Muscle layer of colon (tissue), 2 donors: ENCODE results near the gene RPTOR.
"Not testable (repeated sequence)": the region's sequence is repeated elsewhere in the genome, so short reads cannot be mapped to it uniquely, and the experiment has no call there.

Source experiments
- H3K27ac ChIP-seq: one replicate; pipeline ENCODE4 v1.7.0; 2013; ENCODE audit warnings: low read depth, mild to moderate bottlenecking, low read length, moderate library complexity
- H3K27me3 ChIP-seq, 2 donors: one replicate each; pipeline ENCODE4 v1.7.0; 2013; ENCODE audit warnings: low read length in 2 of 2, mild to moderate bottlenecking in 2 of 2; ENCODE audit not compliant: insufficient read depth in 2 of 2, control insufficient read depth in 1 of 2
- H3K36me3 ChIP-seq: one replicate; pipeline ENCODE4 v1.7.0; 2013; ENCODE audit warnings: mild to moderate bottlenecking, low read length; ENCODE audit not compliant: insufficient read depth
- H3K4me1 ChIP-seq: one replicate; pipeline ENCODE4 v1.7.0; 2013; ENCODE audit warnings: mild to moderate bottlenecking, low read length; ENCODE audit not compliant: insufficient read depth
- H3K4me3 ChIP-seq, 2 donors: one replicate each; pipeline ENCODE4 v1.7.0; 2013; ENCODE audit warnings: low read length in 2 of 2, low read depth in 1 of 2, mild to moderate bottlenecking in 1 of 2, moderate library complexity in 1 of 2
- H3K9ac ChIP-seq: one replicate; pipeline ENCODE4 v1.7.0; 2013; ENCODE audit warnings: low read length
- H3K9me3 ChIP-seq: one replicate; pipeline ENCODE4 v1.7.0; 2013; ENCODE audit warnings: mild to moderate bottlenecking, low read length
- donor health status: abdominal sarcoma.
- donor health status: Adenocarcinoma of cecum.

RPTOR gene

DNA sequence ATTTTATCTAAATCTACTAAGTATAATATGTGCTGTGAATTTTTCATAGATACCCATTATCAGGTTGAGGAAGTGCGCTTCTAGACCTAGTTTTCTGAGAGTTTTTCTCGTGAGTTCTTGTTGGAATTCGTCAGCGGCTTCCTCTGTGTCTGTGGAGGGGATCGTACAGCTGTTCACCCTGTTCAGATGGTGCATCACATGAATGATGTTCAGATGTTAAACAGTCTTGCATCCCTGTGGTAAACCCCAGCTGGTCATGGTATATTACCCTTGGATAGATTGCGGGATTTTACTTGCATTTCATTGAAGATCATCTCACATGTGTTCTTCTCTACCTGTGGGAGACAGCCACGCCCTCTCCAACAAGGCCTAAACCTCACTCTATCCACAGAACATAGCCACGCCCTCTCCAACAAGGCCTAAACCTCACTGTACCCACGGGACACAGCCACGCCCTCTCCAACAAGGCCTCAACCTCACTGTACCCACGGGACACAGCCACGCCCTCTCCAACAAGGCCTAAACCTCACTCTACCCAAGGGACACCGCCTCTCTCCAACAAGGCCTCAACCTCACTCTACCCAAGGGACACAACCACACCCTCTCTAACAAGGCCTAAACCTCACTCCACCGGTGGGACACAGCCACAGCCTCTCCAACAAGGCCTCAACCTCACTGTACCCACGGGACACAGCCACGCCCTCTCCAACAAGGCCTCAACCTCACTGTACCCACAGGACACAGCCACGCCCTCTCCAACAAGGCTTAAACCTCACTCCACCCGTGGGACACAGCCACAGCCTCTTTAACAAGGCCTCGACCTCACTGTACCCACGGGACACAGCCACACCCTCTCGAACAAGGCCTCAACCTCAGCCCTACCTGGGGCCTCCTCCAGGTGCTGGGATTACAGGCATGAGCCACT lies 266.8 kb downstream of the RPTOR start:
- Histone ChIP-seq H3K27me3 (no peaks in the 10 kb centered on the region), H3K4me1 (no peaks in the 10 kb centered on the region)

DNA sequence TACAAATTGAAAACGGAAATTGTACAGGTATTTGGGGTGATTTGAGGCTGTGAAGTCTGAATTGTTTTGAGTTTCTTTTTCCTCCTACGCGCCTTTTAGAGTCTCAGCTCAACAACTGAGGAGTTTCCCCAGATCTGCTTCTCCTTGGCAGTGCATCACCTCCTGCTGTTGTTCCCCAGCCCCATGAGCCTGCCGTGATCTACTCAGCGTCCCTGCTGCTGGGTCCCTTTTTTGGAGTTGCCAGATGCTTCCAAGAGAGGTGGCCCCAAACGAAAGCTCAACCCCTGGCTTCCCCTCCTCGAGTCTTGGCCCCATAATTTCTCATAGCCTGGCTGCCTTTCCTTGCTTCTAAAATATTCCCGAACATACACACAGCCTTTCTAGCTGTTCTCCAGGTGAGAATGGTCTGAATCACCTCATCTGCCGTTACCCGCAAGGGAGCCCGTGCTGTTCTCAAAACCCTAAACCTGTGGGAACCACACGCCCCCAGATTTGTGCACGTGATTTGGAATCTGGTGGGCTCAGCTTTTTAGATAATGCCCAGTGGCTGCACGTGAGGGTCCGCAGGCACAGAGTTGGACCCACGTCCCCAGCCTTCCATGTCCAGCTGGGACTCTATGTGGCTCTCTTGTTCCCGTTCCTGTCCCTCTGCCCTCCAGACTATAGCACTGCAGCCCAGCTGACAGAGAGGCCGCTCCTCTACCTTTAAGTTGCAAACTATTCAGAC lies 267.9 kb downstream of the RPTOR start:
- no peak overlapping the region for H3K9ac ChIP-seq

More for the DNA sequence above, 266.8 kb downstream of the RPTOR start:
- Histone ChIP-seq H3K36me3 (no peaks in the 10 kb centered on the region), H3K9me3 (no peaks in the 10 kb centered on the region), H3K4me3 (no peak overlapping the region), H3K9ac (no peak overlapping the region), H3K27ac (no peak overlapping the region)

DNA sequence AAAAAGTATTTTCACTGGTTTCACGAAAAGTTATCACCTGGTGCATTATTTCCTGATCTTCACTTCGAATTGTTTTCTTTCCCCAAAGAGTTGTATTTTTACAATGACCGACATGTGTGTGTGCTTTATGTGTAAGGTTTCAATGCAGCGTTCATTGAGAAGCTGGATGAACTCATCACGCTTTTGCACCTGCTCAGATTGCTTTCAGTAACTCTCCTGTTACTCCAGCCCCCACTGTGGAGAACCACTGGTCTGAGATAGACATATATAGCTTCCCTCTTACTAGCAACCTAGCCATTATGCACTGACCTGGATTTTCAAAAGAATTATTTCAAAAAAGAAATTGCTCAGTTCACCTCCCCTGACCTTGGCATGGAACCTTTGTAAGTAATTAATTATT lies 268.7 kb downstream of the RPTOR start:
- Histone ChIP-seq H3K9ac (no peak overlapping the region), H3K4me1 (no peaks in the 10 kb centered on the region), H3K27me3 (no peaks in the 10 kb centered on the region), H3K27ac (no peak overlapping the region), H3K4me3 (no peak overlapping the region), H3K36me3 (no peaks in the 10 kb centered on the region), H3K9me3 (no peaks in the 10 kb centered on the region)

More for the DNA sequence above, 267.9 kb downstream of the RPTOR start:
- no peak overlapping the region for H3K27ac ChIP-seq
- H3K4me1 ChIP-seq: no peaks in the 10 kb centered on the region
- no peak overlapping the region for H3K4me3 ChIP-seq
- H3K9me3 ChIP-seq: no peaks in the 10 kb centered on the region
- no peaks in the 10 kb centered on the region for H3K36me3 ChIP-seq
- H3K27me3 ChIP-seq: no peaks in the 10 kb centered on the region

DNA sequence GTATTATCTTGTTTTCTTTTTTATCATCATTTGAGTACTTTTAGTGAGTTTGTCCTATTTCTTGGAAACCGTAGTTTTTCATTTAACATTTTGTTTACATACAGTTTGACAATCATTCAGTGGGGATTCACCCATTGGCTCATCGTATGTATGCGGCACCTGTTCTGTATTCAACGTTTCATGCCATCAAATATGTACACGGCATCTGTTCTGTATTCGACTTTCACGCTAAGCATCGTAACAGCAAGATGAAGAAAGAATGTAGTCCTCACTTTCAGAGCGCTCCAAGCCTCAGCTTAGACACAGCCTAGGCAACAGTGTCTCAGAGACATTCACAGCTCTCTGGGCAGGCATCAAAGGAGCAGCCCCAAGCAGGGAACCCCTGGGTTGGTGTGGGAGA lies 269.9 kb downstream of the RPTOR start:
- Histone ChIP-seq H3K27me3 (no peaks in the 10 kb centered on the region), H3K9ac (no peak overlapping the region), H3K27ac (no peak overlapping the region), H3K4me1 (no peaks in the 10 kb centered on the region), H3K9me3 (no peaks in the 10 kb centered on the region), H3K36me3 (no peaks in the 10 kb centered on the region), H3K4me3 (no peak overlapping the region)

DNA sequence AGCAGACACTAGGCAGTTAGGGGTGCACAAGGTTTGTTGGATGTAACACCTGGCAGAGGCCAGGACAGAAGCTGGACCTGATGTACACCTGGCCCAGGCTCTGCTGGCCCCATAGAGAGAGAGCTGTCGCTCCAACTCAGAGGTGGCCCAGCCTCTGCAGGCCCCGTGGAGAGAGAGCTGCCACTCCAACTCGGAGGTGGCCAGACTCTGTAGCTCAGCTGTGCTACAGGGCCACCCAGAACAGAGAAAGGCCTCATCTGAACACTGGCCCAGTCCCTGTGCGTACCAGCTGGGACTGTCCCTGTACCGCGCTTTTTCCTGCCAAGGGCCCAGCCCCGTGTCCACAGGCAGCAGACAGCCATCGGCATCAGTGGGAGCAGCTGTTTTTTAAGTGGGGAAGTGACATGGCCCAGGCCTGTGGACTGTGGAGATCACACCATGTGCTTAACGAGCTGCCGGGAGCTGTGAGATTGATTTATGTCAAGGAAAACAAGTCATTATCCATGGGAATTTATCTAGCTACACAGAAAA lies 270.6 kb downstream of the RPTOR start:
- H3K9me3 ChIP-seq: no peaks in the 10 kb centered on the region
- no peaks in the 10 kb centered on the region for H3K36me3 ChIP-seq
- H3K27me3 ChIP-seq: no peaks in the 10 kb centered on the region
- H3K4me1 ChIP-seq: no peaks in the 10 kb centered on the region
- H3K9ac ChIP-seq: no peak overlapping the region
- no peak overlapping the region for H3K4me3 ChIP-seq
- H3K27ac ChIP-seq: no peak overlapping the region

DNA sequence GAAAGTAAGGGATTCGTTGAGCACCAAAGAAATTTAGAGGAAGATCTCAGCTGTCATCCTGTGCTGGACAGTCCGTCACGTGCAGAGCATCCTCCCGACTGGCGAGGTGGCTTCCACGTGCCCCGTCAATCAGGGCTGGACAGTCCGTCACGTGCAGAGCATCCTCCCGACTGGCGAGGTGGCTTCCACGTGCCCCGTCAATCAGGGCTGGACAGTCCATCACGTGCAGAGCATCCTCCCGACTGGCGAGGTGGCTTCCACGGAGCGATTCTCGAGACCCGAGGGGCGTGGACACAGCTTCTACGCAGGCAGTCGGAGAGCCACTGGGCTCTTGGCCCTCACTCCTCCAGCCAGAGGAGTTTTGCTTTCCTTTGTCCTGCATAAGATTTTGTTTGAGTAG lies 271.1 kb downstream of the RPTOR start:
- not testable (repeated sequence) for H3K4me1 ChIP-seq, H3K9ac ChIP-seq, H3K27ac ChIP-seq, H3K27me3 ChIP-seq, H3K4me3 ChIP-seq, H3K36me3 ChIP-seq, H3K9me3 ChIP-seq

DNA sequence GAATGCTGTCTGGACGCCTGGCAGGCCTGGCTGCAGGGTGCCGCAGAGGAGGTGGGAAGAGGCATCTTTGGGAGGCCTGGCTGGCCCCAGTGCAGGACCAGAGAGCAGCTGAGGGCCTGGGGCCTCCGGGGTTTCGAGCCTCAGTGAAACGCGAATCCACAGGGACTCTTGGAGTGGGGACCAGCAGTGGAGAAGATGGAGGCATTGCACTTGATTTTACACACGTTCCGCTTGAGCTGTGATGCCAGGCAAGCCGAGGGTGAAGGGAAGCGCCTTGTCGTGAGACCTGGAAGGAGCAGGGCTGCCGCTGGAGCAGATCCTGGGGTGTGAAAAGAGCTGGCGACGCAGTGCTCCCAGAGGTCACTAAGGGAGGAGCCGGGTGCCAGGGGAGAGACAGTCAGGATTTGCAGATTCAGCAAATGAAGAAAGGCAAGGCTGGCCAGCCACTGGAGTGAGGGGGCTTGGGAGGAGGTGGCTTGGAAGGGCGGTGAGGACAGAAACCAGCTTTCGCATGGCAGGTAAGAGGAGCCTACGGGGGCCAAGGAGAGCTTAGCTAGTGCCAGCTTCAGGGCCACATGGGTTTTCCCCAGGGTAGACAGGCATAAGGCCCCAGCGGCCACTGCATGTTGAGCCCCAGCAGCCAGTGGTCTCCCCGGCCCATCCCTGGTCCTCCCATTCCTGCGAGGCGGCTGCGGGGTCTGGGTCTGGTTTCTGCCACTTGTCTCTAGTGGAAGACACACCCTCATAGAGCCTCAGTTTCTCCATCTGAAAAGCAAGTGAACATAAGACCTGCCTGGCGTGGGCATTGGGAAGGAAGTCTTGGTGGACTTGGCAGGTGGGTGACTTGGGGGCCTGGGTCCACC lies 271.8 kb downstream of the RPTOR start:
- Histone ChIP-seq H3K27me3 (no peaks in the 10 kb centered on the region), H3K27ac (no peak overlapping the region), H3K9ac (no peak overlapping the region), H3K4me3 (no peak overlapping the region), H3K4me1 (no peaks in the 10 kb centered on the region), H3K36me3 (no peaks in the 10 kb centered on the region), H3K9me3 (no peaks in the 10 kb centered on the region)

DNA sequence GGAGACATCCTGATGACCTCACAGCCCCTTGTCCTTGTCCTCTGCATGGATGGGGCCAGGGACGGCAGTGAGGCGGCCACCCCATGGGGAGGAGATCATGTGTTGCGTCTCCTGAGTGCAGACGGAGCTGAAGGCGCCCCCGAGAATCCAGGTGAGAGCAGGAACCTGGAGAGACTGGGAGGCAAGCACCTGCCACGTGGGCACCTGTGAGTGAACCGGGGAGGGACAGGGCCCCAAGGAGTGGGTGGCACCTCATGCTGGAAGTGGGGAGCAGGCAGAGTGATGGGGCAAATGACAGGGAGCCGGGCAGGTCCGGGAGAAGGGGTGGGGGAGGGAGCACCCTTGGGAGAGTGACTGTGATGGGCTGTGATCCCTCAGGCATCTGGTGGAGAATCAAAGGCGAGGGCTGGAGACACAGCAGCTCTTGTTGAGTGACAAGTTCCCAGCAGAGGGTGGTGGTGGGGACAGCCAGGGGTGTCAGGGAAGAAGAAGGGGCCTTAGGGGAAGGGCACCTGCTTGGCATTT lies 272.7 kb downstream of the RPTOR start:
- H3K36me3 ChIP-seq: no peaks in the 10 kb centered on the region
- no peak overlapping the region for H3K9ac ChIP-seq
- H3K4me1 ChIP-seq: no peaks in the 10 kb centered on the region
- no peak overlapping the region for H3K27ac ChIP-seq
- H3K27me3 ChIP-seq: no peaks in the 10 kb centered on the region
- H3K4me3 ChIP-seq: no peak overlapping the region
- no peaks in the 10 kb centered on the region for H3K9me3 ChIP-seq

DNA sequence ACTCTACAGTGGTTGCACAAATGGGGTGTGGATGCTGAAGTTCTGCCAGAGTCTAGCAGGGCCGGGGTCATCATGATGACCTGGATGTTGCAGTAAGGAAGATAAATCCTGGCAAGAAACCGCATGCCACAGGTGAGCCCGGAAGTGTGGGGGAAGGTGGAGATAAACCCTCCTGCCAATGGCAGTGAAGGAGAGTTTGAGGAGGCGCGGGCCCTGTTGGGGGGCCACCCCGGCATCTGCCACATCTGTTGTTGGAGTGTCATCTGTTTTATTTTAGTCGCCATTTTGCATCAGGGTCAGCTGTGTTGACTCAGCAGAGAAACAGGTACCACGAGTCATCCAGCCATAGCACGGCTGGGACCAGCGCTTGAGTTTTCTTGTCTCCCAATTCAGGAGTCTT lies 273.2 kb downstream of the RPTOR start:
- H3K27ac ChIP-seq: no peak overlapping the region
- H3K9me3 ChIP-seq: no peaks in the 10 kb centered on the region
- no peak overlapping the region for H3K9ac ChIP-seq
- no peaks in the 10 kb centered on the region for H3K36me3 ChIP-seq
- no peaks in the 10 kb centered on the region for H3K4me1 ChIP-seq
- no peak overlapping the region for H3K4me3 ChIP-seq
- H3K27me3 ChIP-seq: no peaks in the 10 kb centered on the region

DNA sequence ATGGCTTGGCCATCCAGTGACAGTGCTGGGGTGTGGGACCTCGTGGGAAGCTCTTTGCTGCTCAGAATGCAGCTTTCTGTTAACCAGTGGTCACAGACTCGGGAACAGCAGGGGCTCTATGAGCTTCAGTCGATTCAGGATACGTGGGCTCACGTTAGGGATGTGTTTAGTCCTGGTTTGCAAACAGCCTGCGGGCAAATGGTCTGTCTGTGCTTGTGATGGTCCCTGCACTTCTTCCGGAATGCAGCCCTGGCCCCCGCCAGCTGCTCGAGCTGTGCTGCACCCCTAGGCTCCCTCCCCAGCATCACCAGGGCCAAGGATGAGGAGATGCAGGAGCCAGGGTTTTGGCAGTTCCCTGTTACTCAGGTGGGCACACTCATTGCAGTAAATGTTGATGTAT lies 274.2 kb downstream of the RPTOR start:
- Histone ChIP-seq H3K27ac (no peak overlapping the region), H3K4me1 (no peaks in the 10 kb centered on the region), H3K27me3 (no peaks in the 10 kb centered on the region), H3K9ac (no peak overlapping the region), H3K36me3 (peaks cover 5% of the 10 kb centered on the region), H3K4me3 (no peak overlapping the region), H3K9me3 (no peaks in the 10 kb centered on the region)
